A673 (cell line): ENCODE measurements around the gene B3GLCT.

Experiments
- EZH2 ChIP-seq: fragments of 200-600 bp; sonication (generic); IDR thresholded peaks from 2 replicates; pipeline ENCODE4 v1.6.1; 2017; ENCODE audit warnings: borderline replicate concordance, low read depth, mild to moderate bottlenecking, mixed read lengths, antibody characterized with exemption, low read length; ENCODE audit not compliant: poor library complexity, severe bottlenecking
- TF ChIP-seq, protein P1 (sequence below): fragments of 300-800, 200-600 bp; sonication (generic); conservative IDR thresholded peaks from 2 replicates; pipeline ENCODE4 v1.5.1; 2017; ENCODE audit warnings: low read depth, mild to moderate bottlenecking, antibody characterized with exemption, low read length, moderate library complexity, mixed read lengths

DNA sequence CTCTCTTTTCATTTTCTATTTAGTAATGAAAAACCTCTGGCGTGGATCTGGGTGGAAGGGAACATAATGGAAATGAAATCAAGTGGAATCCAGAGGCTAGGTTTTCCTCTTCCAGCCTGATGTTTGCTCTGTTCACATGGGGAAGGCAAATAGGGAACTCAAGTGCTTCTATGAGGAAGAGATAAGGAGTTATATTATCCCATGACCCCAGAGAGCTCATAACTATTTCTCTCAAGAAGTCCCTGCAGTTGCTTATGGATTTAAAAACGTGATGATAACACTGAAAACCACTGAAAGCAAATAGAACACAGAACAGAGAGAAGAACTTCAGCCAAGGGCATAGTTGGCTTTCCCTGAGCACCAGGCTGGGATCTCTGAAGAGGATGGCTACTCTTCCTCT is 157.8 kb downstream of the B3GLCT start:
- TF ChIP-seq, protein P1, sequence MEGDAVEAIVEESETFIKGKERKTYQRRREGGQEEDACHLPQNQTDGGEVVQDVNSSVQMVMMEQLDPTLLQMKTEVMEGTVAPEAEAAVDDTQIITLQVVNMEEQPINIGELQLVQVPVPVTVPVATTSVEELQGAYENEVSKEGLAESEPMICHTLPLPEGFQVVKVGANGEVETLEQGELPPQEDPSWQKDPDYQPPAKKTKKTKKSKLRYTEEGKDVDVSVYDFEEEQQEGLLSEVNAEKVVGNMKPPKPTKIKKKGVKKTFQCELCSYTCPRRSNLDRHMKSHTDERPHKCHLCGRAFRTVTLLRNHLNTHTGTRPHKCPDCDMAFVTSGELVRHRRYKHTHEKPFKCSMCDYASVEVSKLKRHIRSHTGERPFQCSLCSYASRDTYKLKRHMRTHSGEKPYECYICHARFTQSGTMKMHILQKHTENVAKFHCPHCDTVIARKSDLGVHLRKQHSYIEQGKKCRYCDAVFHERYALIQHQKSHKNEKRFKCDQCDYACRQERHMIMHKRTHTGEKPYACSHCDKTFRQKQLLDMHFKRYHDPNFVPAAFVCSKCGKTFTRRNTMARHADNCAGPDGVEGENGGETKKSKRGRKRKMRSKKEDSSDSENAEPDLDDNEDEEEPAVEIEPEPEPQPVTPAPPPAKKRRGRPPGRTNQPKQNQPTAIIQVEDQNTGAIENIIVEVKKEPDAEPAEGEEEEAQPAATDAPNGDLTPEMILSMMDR, result no peak
- no peak for TF ChIP-seq EZH2
